T47D (cell line): ENCODE results near the gene HTR4.

ENCODE experiments used
- DNase-seq, 2 experiments: peaks; one replicate each; pipeline versions ENCODE4 v3.0.0 to v3.0.0-alpha.2; 2011 to 2012; ENCODE audit warnings: low read depth in 1 of 2, low spot score in 1 of 2
- JUND ChIP-seq: IDR thresholded peaks from 2 replicates; pipeline ENCODE4 v1.6.1; 2012; ENCODE audit warnings: low read depth
- in situ Hi-C: cut with HindIII; loops from 2 replicates; pipeline ENCODE4 v1.10.0; 2016; ENCODE audit warnings: low sequenced_read_pairs, low pct_unique_long_range_greater_than_20kb

Gene HTR4

GRCh38 chr5:148569948-148570347, 84.4 kb downstream of the HTR4 start:
- in situ Hi-C loops: no loop called here
- DNase-seq: no peak
- TF ChIP-seq JUND: no peak

GRCh38 chr5:148565148-148565547, 89.2 kb downstream of the HTR4 start:
- in situ Hi-C loops: no loop called here
- TF ChIP-seq JUND: no peak
- DNase-seq: no peak

GRCh38 chr5:148563021-148563420, 91.3 kb downstream of the HTR4 start:
- TF ChIP-seq JUND: no peak

GRCh38 chr5:148561801-148562311, 92.5 kb downstream of the HTR4 start:
- in situ Hi-C loops: no loop called here
- TF ChIP-seq JUND: no peak
- DNase-seq: no peak

More at GRCh38 chr5:148563021-148563420, 91.3 kb downstream of the HTR4 start:
- in situ Hi-C loops: no loop called here
- no peak for DNase-seq

- DNase-seq: no peak
- in situ Hi-C loops: no loop called here
- TF ChIP-seq JUND: no peak
Observed at GRCh38 chr5:148559461-148559860, 94.9 kb downstream of the HTR4 start.

- no peak for TF ChIP-seq JUND
- in situ Hi-C loops: no loop called here
- peak in 1 of 2 experiments; percentile 22 for DNase-seq
Observed at GRCh38 chr5:148558892-148559291, 95.4 kb downstream of the HTR4 start.

GRCh38 chr5:148556835-148557234, 97.5 kb downstream of the HTR4 start:
- in situ Hi-C loops: no loop called here
- DNase-seq: no peak
- no peak for TF ChIP-seq JUND

GRCh38 chr5:148554621-148555020, 99.7 kb downstream of the HTR4 start:
- TF ChIP-seq JUND: no peak

GRCh38 chr5:148543727-148544126, 110.6 kb downstream of the HTR4 start:
- DNase-seq: no peak
- no peak for TF ChIP-seq JUND
- in situ Hi-C loops: no loop called here

More at GRCh38 chr5:148554621-148555020, 99.7 kb downstream of the HTR4 start:
- in situ Hi-C loops: no loop called here
- DNase-seq: no peak

- DNase-seq: no peak
- in situ Hi-C loops: no loop called here
- TF ChIP-seq JUND: no peak
Observed at GRCh38 chr5:148542812-148543211, 111.5 kb downstream of the HTR4 start.

- TF ChIP-seq JUND: no peak
- no peak for DNase-seq
- in situ Hi-C loops: no loop called here
Observed at GRCh38 chr5:148541054-148541835, 113.1 kb downstream of the HTR4 start.

- TF ChIP-seq JUND: no peak
- no peak for DNase-seq
- in situ Hi-C loops: no loop called here
Observed at GRCh38 chr5:148540647-148541046, 113.7 kb downstream of the HTR4 start.

- TF ChIP-seq JUND: no peak
- in situ Hi-C loops: no loop called here
Observed at GRCh38 chr5:148539851-148540250, 114.5 kb downstream of the HTR4 start.

More at GRCh38 chr5:148539851-148540250, 114.5 kb downstream of the HTR4 start:
- no peak for DNase-seq
